Measurements from ENCODE around the gene PTPRN2. TPM values are rescaled to one million over a fixed set of nuclear protein-coding genes. Genes with fewer than 3 reads are reported as not detected.
"Not testable (repeated sequence)": the region's sequence is repeated elsewhere in the genome, so short reads cannot be mapped to it uniquely, and the experiment has no call there.

PTPRN2 gene
- total and polyA plus RNA-seq, 4 experiments from 2014 or later = 1.7 to 2.6 (median 1.9) TPM

DNA sequence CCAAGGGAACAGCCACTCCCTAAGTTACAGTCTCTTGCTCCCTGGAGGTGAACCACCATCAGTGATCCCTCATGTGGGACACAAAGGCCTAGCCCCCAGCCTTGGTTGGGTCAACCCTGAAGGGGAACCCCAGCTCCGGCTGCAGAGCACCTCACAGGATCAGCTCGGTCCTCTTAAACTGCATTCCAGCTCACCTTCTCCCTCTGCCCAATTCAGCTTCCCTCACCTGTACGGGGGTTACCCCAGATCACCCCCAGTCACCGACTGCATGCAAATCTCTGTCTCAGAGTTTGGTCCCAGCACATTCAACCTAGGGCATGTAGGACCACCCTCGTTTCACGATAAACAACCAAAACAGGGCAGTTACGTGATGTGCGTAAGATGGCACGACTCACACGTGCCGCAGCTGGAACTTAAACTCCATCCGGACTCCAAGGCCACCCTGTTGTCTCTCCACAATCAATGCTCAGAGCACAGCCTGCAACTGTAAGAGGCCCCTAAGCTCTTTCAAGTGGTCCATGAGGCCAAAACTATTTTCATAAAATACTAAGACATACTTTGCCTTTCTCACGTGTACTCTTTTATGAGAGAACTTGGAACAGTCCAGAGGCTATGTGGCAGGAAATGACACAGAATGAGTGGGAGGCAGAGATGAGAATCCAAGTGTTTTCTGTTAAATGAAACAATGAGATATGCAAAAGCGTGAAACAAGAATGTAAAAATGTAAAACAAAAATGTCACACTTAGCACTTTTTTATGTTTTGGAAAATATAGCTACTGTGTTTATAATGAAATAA, 285.2 kb downstream of the PTPRN2 start:
- ChIA-PET POLR2A (ENCODE audit: partially characterized antibody) (no interaction called here), CTCF (ENCODE audit: partially characterized antibody) (no interaction called here)
- Mint-ChIP-seq H3K27ac (no peak overlapping the region), H3K27me3 (peaks cover 0 to 3% of the 10 kb centered on the region in 2 donors), H3K36me3 (peaks cover 0 to 3% of the 10 kb centered on the region in 2 donors), H3K4me1 (no peaks in the 10 kb centered on the region), H3K9me3 (peaks cover 3 to 20% (median 11%) of the 10 kb centered on the region in 8 donors), H3K4me3 (no peak overlapping the region)
- Histone ChIP-seq H3K4me1 (ENCODE audit: insufficient read depth, low read length) (no peaks in the 10 kb centered on the region), H3K4me3 (ENCODE audit: low read length in 2 of 2) (no peak overlapping the region), H3K36me3 (ENCODE audit: insufficient read depth, low read length) (no peaks in the 10 kb centered on the region), H3K9me3 (ENCODE audit: control insufficient read depth in 1 of 2, low read length in 2 of 2) (peaks cover 0 to 2% of the 10 kb centered on the region in 2 donors), H3K27ac (ENCODE audit: low read depth, low read length) (no peak overlapping the region), H3K27me3 (ENCODE audit: insufficient read depth, low read length) (no peaks in the 10 kb centered on the region)
- intact Hi-C loops (cut with micrococcal nuclease) = no loop called here
- DNase-seq = no peak

GRCh38 chr7:158301207-158301606, 286.4 kb downstream of the PTPRN2 start:
- no peak overlapping the region for H3K4me3 Mint-ChIP-seq
- H3K27ac Mint-ChIP-seq = no peak overlapping the region
- H3K36me3 Mint-ChIP-seq = peaks cover 0 to under 1% of the 10 kb centered on the region in 2 donors
- peaks cover 0 to 3% of the 10 kb centered on the region in 2 donors for H3K27me3 Mint-ChIP-seq
- no peaks in the 10 kb centered on the region for H3K27me3 ChIP-seq (ENCODE audit: insufficient read depth, low read length)
- H3K27ac ChIP-seq (ENCODE audit: low read depth, low read length) = no peak overlapping the region
- peaks cover under 1 to 14% (median 4%) of the 10 kb centered on the region in 8 donors for H3K9me3 Mint-ChIP-seq
- no peak for DNase-seq
- ChIA-PET POLR2A (ENCODE audit: partially characterized antibody) (no interaction called here), CTCF (ENCODE audit: partially characterized antibody) (no interaction called here)
- intact Hi-C loops (cut with micrococcal nuclease) = no loop called here
- H3K4me3 ChIP-seq (ENCODE audit: low read length in 2 of 2) = no peak overlapping the region
- H3K4me1 ChIP-seq (ENCODE audit: insufficient read depth, low read length) = no peaks in the 10 kb centered on the region
- H3K36me3 ChIP-seq (ENCODE audit: insufficient read depth, low read length) = no peaks in the 10 kb centered on the region
- no peaks in the 10 kb centered on the region for H3K4me1 Mint-ChIP-seq
- no peaks in the 10 kb centered on the region for H3K9me3 ChIP-seq (ENCODE audit: control insufficient read depth in 1 of 2, low read length in 2 of 2)

DNA sequence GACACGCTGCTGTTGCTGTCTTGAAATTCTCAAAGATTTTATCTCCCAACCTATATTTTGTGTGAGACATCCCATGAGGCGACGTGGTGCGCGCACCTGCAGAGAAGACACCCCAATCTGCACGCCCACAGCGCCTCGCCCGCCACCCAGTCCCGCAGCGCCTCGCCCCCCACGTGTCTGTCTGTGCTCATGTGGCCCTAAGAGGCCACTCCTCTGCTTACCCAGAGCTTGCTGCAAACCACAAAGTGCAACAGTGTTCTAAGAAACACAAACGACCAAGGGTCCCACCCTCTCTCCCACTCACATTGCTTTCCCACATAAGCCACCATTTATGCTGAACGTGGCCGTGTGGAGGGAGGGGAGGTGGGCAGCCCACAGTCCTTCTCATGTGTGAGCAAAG, 287.2 kb downstream of the PTPRN2 start:
- peaks cover 0 to 6% of the 10 kb centered on the region in 2 donors for H3K27me3 Mint-ChIP-seq
- CTCF ChIA-PET (ENCODE audit: partially characterized antibody) = no interaction called here

GRCh38 chr7:158299607-158300006, 288.0 kb downstream of the PTPRN2 start:
- peaks cover 0 to 10% (median 0%) of the 10 kb centered on the region in 8 donors for H3K9me3 Mint-ChIP-seq
- no peak overlapping the region for H3K27ac ChIP-seq (ENCODE audit: low read depth, low read length)
- no peaks in the 10 kb centered on the region for H3K27me3 ChIP-seq (ENCODE audit: insufficient read depth, low read length)
- H3K27me3 Mint-ChIP-seq = peaks cover 0 to 6% of the 10 kb centered on the region in 2 donors
- no peak overlapping the region for H3K4me3 ChIP-seq (ENCODE audit: low read length in 2 of 2)
- H3K4me3 Mint-ChIP-seq = no peak overlapping the region
- DNase-seq = no peak
- POLR2A ChIA-PET (ENCODE audit: partially characterized antibody) = no interaction called here
- intact Hi-C loops (cut with micrococcal nuclease) = no loop called here
- H3K27ac Mint-ChIP-seq = no peak overlapping the region
- no peaks in the 10 kb centered on the region for H3K4me1 Mint-ChIP-seq
- no peaks in the 10 kb centered on the region for H3K9me3 ChIP-seq (ENCODE audit: control insufficient read depth in 1 of 2, low read length in 2 of 2)
- CTCF ChIA-PET (ENCODE audit: partially characterized antibody) = no interaction called here
- no peaks in the 10 kb centered on the region for H3K36me3 Mint-ChIP-seq
- H3K36me3 ChIP-seq (ENCODE audit: insufficient read depth, low read length) = no peaks in the 10 kb centered on the region
- no peaks in the 10 kb centered on the region for H3K4me1 ChIP-seq (ENCODE audit: insufficient read depth, low read length)

More for the DNA sequence above, 287.2 kb downstream of the PTPRN2 start:
- no peaks in the 10 kb centered on the region for H3K9me3 ChIP-seq (ENCODE audit: control insufficient read depth in 1 of 2, low read length in 2 of 2)
- no peaks in the 10 kb centered on the region for H3K4me1 ChIP-seq (ENCODE audit: insufficient read depth, low read length)
- no peaks in the 10 kb centered on the region for H3K27me3 ChIP-seq (ENCODE audit: insufficient read depth, low read length)
- no peaks in the 10 kb centered on the region for H3K36me3 Mint-ChIP-seq
- no peaks in the 10 kb centered on the region for H3K36me3 ChIP-seq (ENCODE audit: insufficient read depth, low read length)
- H3K27ac Mint-ChIP-seq = no peak overlapping the region
- no peak overlapping the region for H3K27ac ChIP-seq (ENCODE audit: low read depth, low read length)
- intact Hi-C loops (cut with micrococcal nuclease) = no loop called here
- no peak overlapping the region for H3K4me3 ChIP-seq (ENCODE audit: low read length in 2 of 2)
- POLR2A ChIA-PET (ENCODE audit: partially characterized antibody) = no interaction called here
- DNase-seq = no peak
- peaks cover 0 to 13% (median 1%) of the 10 kb centered on the region in 8 donors for H3K9me3 Mint-ChIP-seq
- no peak overlapping the region for H3K4me3 Mint-ChIP-seq
- no peaks in the 10 kb centered on the region for H3K4me1 Mint-ChIP-seq

DNA sequence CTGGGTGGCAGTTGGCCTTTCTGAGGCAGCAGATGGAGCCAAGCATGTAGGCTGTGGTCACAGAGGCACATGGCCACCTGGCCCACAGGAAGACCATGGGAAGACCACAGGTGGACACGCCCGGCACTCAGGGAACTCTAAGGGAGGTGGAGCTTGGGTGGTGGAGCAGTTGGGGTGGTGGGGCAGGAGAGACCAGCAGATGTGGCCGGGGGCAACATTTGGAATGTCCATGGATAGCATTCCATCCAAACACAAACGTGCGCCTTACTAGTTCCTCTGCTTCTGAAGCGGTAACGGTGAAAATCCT, 290.9 kb downstream of the PTPRN2 start:
- DNase-seq = no peak
- H3K4me3 ChIP-seq (ENCODE audit: low read length in 2 of 2) = no peak overlapping the region
- H3K4me1 ChIP-seq (ENCODE audit: insufficient read depth, low read length) = no peaks in the 10 kb centered on the region
- CTCF ChIA-PET (ENCODE audit: partially characterized antibody) = no interaction called here
- Mint-ChIP-seq H3K27ac (no peak overlapping the region), H3K4me1 (no peaks in the 10 kb centered on the region), H3K9me3 (peaks cover 0 to 9% (median 0%) of the 10 kb centered on the region in 8 donors), H3K36me3 (no peaks in the 10 kb centered on the region), H3K27me3 (peaks cover 0 to 2% of the 10 kb centered on the region in 2 donors), H3K4me3 (no peak overlapping the region)
- no peaks in the 10 kb centered on the region for H3K27me3 ChIP-seq (ENCODE audit: insufficient read depth, low read length)
- H3K27ac ChIP-seq (ENCODE audit: low read depth, low read length) = no peak overlapping the region
- no peaks in the 10 kb centered on the region for H3K36me3 ChIP-seq (ENCODE audit: insufficient read depth, low read length)
- POLR2A ChIA-PET (ENCODE audit: partially characterized antibody) = no interaction called here
- H3K9me3 ChIP-seq (ENCODE audit: control insufficient read depth in 1 of 2, low read length in 2 of 2) = no peaks in the 10 kb centered on the region
- intact Hi-C loops (cut with micrococcal nuclease) = no loop called here

GRCh38 chr7:158295966-158296797, 291.4 kb downstream of the PTPRN2 start:
- no peak overlapping the region for H3K27ac ChIP-seq (ENCODE audit: low read depth, low read length)
- no peak overlapping the region for H3K4me3 ChIP-seq (ENCODE audit: low read length in 2 of 2)
- H3K9me3 ChIP-seq (ENCODE audit: control insufficient read depth in 1 of 2, low read length in 2 of 2) = no peaks in the 10 kb centered on the region
- Mint-ChIP-seq H3K4me1 (no peaks in the 10 kb centered on the region), H3K9me3 (peaks cover 0 to 9% (median 0%) of the 10 kb centered on the region in 8 donors), H3K36me3 (no peaks in the 10 kb centered on the region), H3K27ac (no peak overlapping the region), H3K27me3 (peaks cover 0 to 2% of the 10 kb centered on the region in 2 donors), H3K4me3 (no peak overlapping the region)
- POLR2A ChIA-PET (ENCODE audit: partially characterized antibody) = no interaction called here
- H3K36me3 ChIP-seq (ENCODE audit: insufficient read depth, low read length) = no peaks in the 10 kb centered on the region
- intact Hi-C loops (cut with micrococcal nuclease) = no loop called here
- H3K4me1 ChIP-seq (ENCODE audit: insufficient read depth, low read length) = no peaks in the 10 kb centered on the region
- DNase-seq = no peak
- CTCF ChIA-PET (ENCODE audit: partially characterized antibody) = no interaction called here
- H3K27me3 ChIP-seq (ENCODE audit: insufficient read depth, low read length) = no peaks in the 10 kb centered on the region

GRCh38 chr7:158294468-158295215, 293.0 kb downstream of the PTPRN2 start:
- H3K27me3 Mint-ChIP-seq; H3K27ac ChIP-seq (ENCODE audit: low read depth, low read length); POLR2A ChIA-PET (ENCODE audit: partially characterized antibody); H3K27ac Mint-ChIP-seq; H3K9me3 ChIP-seq (ENCODE audit: control insufficient read depth in 1 of 2, low read length in 2 of 2); intact Hi-C loops (cut with micrococcal nuclease); DNase-seq; H3K4me1 ChIP-seq (ENCODE audit: insufficient read depth, low read length); H3K36me3 Mint-ChIP-seq; H3K4me1 Mint-ChIP-seq; H3K4me3 Mint-ChIP-seq; CTCF ChIA-PET (ENCODE audit: partially characterized antibody); H3K4me3 ChIP-seq (ENCODE audit: low read length in 2 of 2); H3K27me3 ChIP-seq (ENCODE audit: insufficient read depth, low read length); H3K36me3 ChIP-seq (ENCODE audit: insufficient read depth, low read length): not testable (repeated sequence)
- H3K9me3 Mint-ChIP-seq = peaks cover under 1 to 13% (median 6%) of the 10 kb centered on the region in 8 donors

Data from CD4-positive, alpha-beta memory T cell (primary cell).